Measurements from ENCODE around the gene STK10. TPM values are rescaled to one million over a fixed set of nuclear protein-coding genes. Genes with fewer than 3 reads are reported as not detected.

STK10 gene
- total and polyA plus RNA-seq, 2 of the 8 experiments (the other 6 are each of a cell fraction or from before 2014, with no cell fraction given) = 10.5 to 21.4 TPM

GRCh38 chr5:172079876-172080275 is 108.1 kb downstream of the STK10 start:
- no peak overlapping the region for H2BK15ac ChIP-seq (ENCODE audit: low read length)
- DNase-seq (ENCODE audit: low read depth in 1 of 2, low spot score in 2 of 2) = no peak
- H3K23me2 ChIP-seq (ENCODE audit: low read depth, low read length) = no peaks in the 10 kb centered on the region
- no peaks in the 10 kb centered on the region for H3K79me2 ChIP-seq (ENCODE audit: control insufficient read depth in 1 of 2, insufficient read depth in 2 of 2, low read length in 2 of 2)
- no peak overlapping the region for H3K4me3 ChIP-seq (ENCODE audit: extremely low read depth in 1 of 4, insufficient read depth in 2 of 4, low read depth in 3 of 4, low read length in 4 of 4)
- H3K4me2 ChIP-seq (ENCODE audit: insufficient read depth in 1 of 2, low read depth in 2 of 2, low read length in 2 of 2) = no peak overlapping the region
- FAIRE-seq = no peak
- H2BK5ac ChIP-seq (ENCODE audit: low read depth, low read length) = no peak overlapping the region
- H2AFZ ChIP-seq (ENCODE audit: low read length) = no peak overlapping the region
- H3K9ac ChIP-seq (replicated peaks in 1 of 4; ENCODE audit: extremely low read depth in 1 of 4, low read depth in 3 of 4, low read length in 3 of 4) = no peak overlapping the region
- no peak overlapping the region for H2BK120ac ChIP-seq (replicated peaks; ENCODE audit: low read depth, low read length)
- no peak overlapping the region for H3K4ac ChIP-seq (replicated peaks; ENCODE audit: insufficient read length, low read depth, low read length)
- no peak overlapping the region for H3K14ac ChIP-seq (ENCODE audit: insufficient read length)
- TF ChIP-seq BRCA1 (IDR thresholded peaks at IDR 0.05; ENCODE audit: low read depth, low read length) (no peak), BACH1 (IDR thresholded peaks at IDR 0.05; ENCODE audit: low read length) (no peak), RXRA (IDR thresholded peaks at IDR 0.05; ENCODE audit: insufficient read depth, low read depth, low read length) (no peak), POLR2A (IDR thresholded peaks at IDR 0.05; ENCODE audit: control extremely low read depth in 1 of 2, low read depth in 2 of 2, low read length in 2 of 2) (no peak), GABPA (IDR thresholded peaks at IDR 0.05; ENCODE audit: borderline replicate concordance, insufficient read depth, low read length) (no peak), TCF12 (IDR thresholded peaks at IDR 0.05; ENCODE audit: low read depth, low read length) (no peak)
- H4K8ac ChIP-seq (ENCODE audit: extremely low read depth, insufficient read depth, low read length) = no peak overlapping the region
- H3K27me3 ChIP-seq (replicated peaks in 1 of 4; ENCODE audit: control insufficient read depth in 3 of 4, extremely low read depth in 1 of 4, insufficient read depth in 3 of 4, low read length in 3 of 4) = no peaks in the 10 kb centered on the region
- no peak overlapping the region for H2BK12ac ChIP-seq (ENCODE audit: low read depth, low read length)
- H3K9me3 ChIP-seq (ENCODE audit: insufficient read depth in 2 of 2, low read depth in 1 of 2, low read length in 1 of 2) = no peaks in the 10 kb centered on the region
- WGBS, 2 experiments (ENCODE audit: extremely low coverage in 1 of 2, insufficient coverage in 1 of 2, insufficient read length in 1 of 2, insufficient replicate concordance in 2 of 2, low coverage in 1 of 2, low lambda C conversion rate in 2 of 2, missing lambda C conversion rate in 1 of 2) = 79% methylated on average over 4 of the region's 4 CpGs; no CpG with 5 or more reads in 1 of the 2 experiments
- CTCF ChIA-PET (ENCODE audit: partially characterized antibody) = interaction anchor here (1.3 to 2.9 kb wide), 4 partner anchors 20 to 214 kb away, joined by 5 to 7 read pairs (median 6); no protein-coding TSS in a partner anchor
- H3K23ac ChIP-seq (ENCODE audit: insufficient read length) = no peak overlapping the region
- H4K20me1 ChIP-seq (replicated peaks in 1 of 2; ENCODE audit: control insufficient read depth in 1 of 2, insufficient read depth in 2 of 2, low read length in 2 of 2) = no peaks in the 10 kb centered on the region
- no peak overlapping the region for H2BK20ac ChIP-seq (ENCODE audit: low read length)
- no peaks in the 10 kb centered on the region for H3K79me1 ChIP-seq (ENCODE audit: low read depth, low read length)
- no peak overlapping the region for H3K18ac ChIP-seq (ENCODE audit: extremely low read depth, low read length)
- no peak overlapping the region for H3K56ac ChIP-seq (replicated peaks; ENCODE audit: insufficient read length, low read depth, low read length)
- no peak overlapping the region for H4K5ac ChIP-seq (ENCODE audit: insufficient read length, low read depth, low read length)
- peaks cover 0 to 11% (median 1%) of the 10 kb centered on the region in 4 experiments; a peak in 2 of 7 replicates for H3K4me1 ChIP-seq (replicated peaks in 1 of 4; ENCODE audit: control insufficient read depth in 3 of 4, insufficient read depth in 4 of 4, low read length in 3 of 4)
- H4K91ac ChIP-seq (replicated peaks; ENCODE audit: insufficient read length, low read length) = no peak overlapping the region
- POLR2A ChIA-PET (ENCODE audit: partially characterized antibody) = no interaction called here
- H3K27ac ChIP-seq (ENCODE audit: low read depth, low read length) = no peak overlapping the region
- H2AK5ac ChIP-seq (ENCODE audit: low read depth, low read length) = no peak overlapping the region
- H3K36me3 ChIP-seq (ENCODE audit: control insufficient read depth in 2 of 4, insufficient read depth in 4 of 4, low read length in 3 of 4) = peaks cover 0 to 2% (median 0%) of the 10 kb centered on the region in 4 experiments; a peak in 1 of 8 replicates

Measured in H1 (cell line).